WTC11 (cell line): Measurements from ENCODE around the gene KRT6B. TPM values are rescaled to one million over a fixed set of nuclear protein-coding genes. Genes with fewer than 3 reads are reported as not detected.
"Not testable (repeated sequence)": the region's sequence is repeated elsewhere in the genome, so short reads cannot be mapped to it uniquely, and the experiment has no call there.

Source experiments
- ATAC-seq: fragments of 200-7000 bp; cut with Tn5 transposase; 2 replicates; pipeline ENCODE4 v1.10.0; 2021; ENCODE audit warnings: mild to moderate bottlenecking, moderate library complexity
- Bru-seq: library from RNA; stranded (reverse); fragments of 400-500 nt; gene quantifications from one replicate; lab custom pipeline; 2021; lab: Mats Ljungman, UMichigan
- CTCF ChIA-PET: fragments of 300-600 bp; sonication (Branson Sonifier 250); formaldehyde crosslinking; loops from one replicate; lab custom pipeline; 2021; ENCODE audit warnings: antibody characterized with exemption; lab: Charles Lee
- POLR2A ChIA-PET: fragments of 350-600 bp; sonication (Branson Sonifier 250); formaldehyde crosslinking; loops from one replicate; lab custom pipeline; 2021; ENCODE audit warnings: antibody characterized with exemption; lab: Charles Lee
- DNase-seq: peaks from one replicate; pipeline ENCODE4 v3.0.0; 2021; ENCODE audit warnings: low spot score
- H3K27ac Mint-ChIP-seq: 2 replicates; pipeline ENCODE4 v1.8.0; 2021; ENCODE audit warnings: mixed read lengths
- H3K27me3 Mint-ChIP-seq: 2 replicates; pipeline ENCODE4 v1.8.0; 2021; ENCODE audit warnings: low read depth, mild to moderate bottlenecking, moderate library complexity, mixed read lengths
- H3K36me3 Mint-ChIP-seq: 2 replicates; pipeline ENCODE4 v1.8.0; 2021; ENCODE audit warnings: mixed read lengths
- H3K4me1 Mint-ChIP-seq: 2 replicates; pipeline ENCODE4 v1.8.0; 2022; ENCODE audit warnings: mixed read lengths
- H3K4me3 Mint-ChIP-seq: 2 replicates; pipeline ENCODE4 v1.8.0; 2021; ENCODE audit warnings: mild to moderate bottlenecking, moderate library complexity, mixed read lengths
- H3K9me3 Mint-ChIP-seq: 2 replicates; pipeline ENCODE4 v1.8.0; 2021; ENCODE audit warnings: mixed read lengths
- CBFB ChIP-seq: sonication (generic); formaldehyde crosslinking; IDR thresholded peaks from 2 replicates; pipeline ENCODE4 v1.8.1; 2022; ENCODE audit warnings: mild to moderate bottlenecking, low read depth, missing genetic modification reagents
- CREM ChIP-seq: sonication (generic); formaldehyde crosslinking; IDR thresholded peaks from 2 replicates; pipeline ENCODE4 v1.8.1; 2022; ENCODE audit warnings: mild to moderate bottlenecking, missing genetic modification reagents, moderate library complexity
- ERG ChIP-seq: fragments of 250-450 bp; sonication (Bioruptor Pico); IDR thresholded peaks from 2 replicates; pipeline ENCODE4 v1.8.0; 2021; ENCODE audit warnings: mild to moderate bottlenecking
- ESRRA ChIP-seq: sonication (generic); formaldehyde crosslinking; IDR thresholded peaks from 2 replicates; pipeline ENCODE4 v1.8.1; 2022; ENCODE audit warnings: mild to moderate bottlenecking, missing genetic modification reagents, borderline replicate concordance
- FOXP1 ChIP-seq: sonication (generic); formaldehyde crosslinking; IDR thresholded peaks from 2 replicates; pipeline ENCODE4 v1.8.0; 2022; ENCODE audit warnings: missing genetic modification reagents, mild to moderate bottlenecking, moderate library complexity, borderline replicate concordance
- GABPB1 ChIP-seq: sonication (generic); formaldehyde crosslinking; IDR thresholded peaks from 2 replicates; pipeline ENCODE4 v1.8.1; 2023; ENCODE audit warnings: mild to moderate bottlenecking, missing genetic modification reagents
- JUN ChIP-seq: sonication (generic); formaldehyde crosslinking; IDR thresholded peaks from 2 replicates; pipeline ENCODE4 v1.8.0; 2023; ENCODE audit warnings: mild to moderate bottlenecking, missing genetic modification reagents
- NFE2L1 ChIP-seq: sonication (generic); formaldehyde crosslinking; IDR thresholded peaks from 2 replicates; pipeline ENCODE4 v1.8.1; 2023; ENCODE audit warnings: missing genetic modification reagents
- PRRX2 ChIP-seq: fragments of 250-450 bp; sonication (Bioruptor Pico); IDR thresholded peaks from 2 replicates; pipeline ENCODE4 v1.8.0; 2021; ENCODE audit warnings: mild to moderate bottlenecking
- USF2 ChIP-seq: sonication (generic); formaldehyde crosslinking; IDR thresholded peaks from 2 replicates; pipeline ENCODE4 v1.8.1; 2023; ENCODE audit warnings: mild to moderate bottlenecking, missing genetic modification reagents, moderate library complexity
- ZBTB43 ChIP-seq: sonication (generic); formaldehyde crosslinking; IDR thresholded peaks from 2 replicates; pipeline ENCODE4 v1.8.1; 2023; ENCODE audit warnings: mild to moderate bottlenecking, missing genetic modification reagents
- ZNF138 ChIP-seq: sonication (generic); formaldehyde crosslinking; conservative IDR thresholded peaks from 2 replicates; pipeline ENCODE4 v1.8.1; 2022; ENCODE audit warnings: mild to moderate bottlenecking, moderate library complexity, missing genetic modification reagents
- ZNF232 ChIP-seq: sonication (generic); formaldehyde crosslinking; IDR thresholded peaks from 2 replicates; pipeline ENCODE4 v1.8.0; 2022; ENCODE audit warnings: mild to moderate bottlenecking, missing genetic modification reagents
- ZNF317 ChIP-seq: sonication (generic); formaldehyde crosslinking; IDR thresholded peaks from 2 replicates; pipeline ENCODE4 v1.8.1; 2023; ENCODE audit warnings: low read depth, mild to moderate bottlenecking, moderate library complexity, missing genetic modification reagents, borderline replicate concordance
- ZNF423 ChIP-seq: fragments of 250-450 bp; sonication (Bioruptor Pico); IDR thresholded peaks from 2 replicates; pipeline ENCODE4 v2.1.2; 2022; ENCODE audit warnings: mild to moderate bottlenecking, moderate library complexity
- ZNF512 ChIP-seq: sonication (generic); formaldehyde crosslinking; IDR thresholded peaks from 2 replicates; pipeline ENCODE4 v1.8.1; 2022; ENCODE audit warnings: missing genetic modification reagents, borderline replicate concordance
- ZNF532 ChIP-seq: fragments of 250-450 bp; sonication (Bioruptor Pico); IDR thresholded peaks from 2 replicates; pipeline ENCODE4 v1.9.0; 2021; ENCODE audit warnings: mild to moderate bottlenecking, borderline replicate concordance
- long read RNA-seq, 3 experiments: library from RNA in 1 of 3; library from capped mRNA in 1 of 3; library from polyadenylated mRNA in 1 of 3; unstranded in 2 of 3; stranded (forward) in 1 of 3; transcript quantifications; one replicate each; pipeline ENCODE4 v2.0.0, GENCODE V29; 2021
- total RNA-seq: library from RNA; stranded (reverse); gene quantifications from 3 replicates; pipeline ENCODE4 v1.2.3, GENCODE V29; 2021

The KRT6B gene
- total RNA-seq (not detected in 3 replicates), Bru-seq, nascent RNA (not detected)
- long read RNA-seq, experiment 1: 0 reads
- long read RNA-seq, experiment 2: 0 reads
- long read RNA-seq, experiment 3: 0 reads

- TF ChIP-seq ZNF423 (CRISPR knock-in tag): no peak
- no peak for TF ChIP-seq GABPB1
- TF ChIP-seq ZNF138: no peak
- TF ChIP-seq ESRRA (CRISPR knock-in tag): no peak
- no peak for TF ChIP-seq CREM (CRISPR knock-in tag)
- no peak for TF ChIP-seq NFE2L1
- TF ChIP-seq PRRX2: no peak
- TF ChIP-seq USF2: no peak
- no peak for TF ChIP-seq CBFB (CRISPR knock-in tag)
- TF ChIP-seq ERG: no peak
- no peak for TF ChIP-seq JUN (CRISPR knock-in tag)
- TF ChIP-seq ZBTB43 (CRISPR knock-in tag): no peak
- Mint-ChIP-seq H3K27ac (no peak within 1 kb of the TSS), H3K9me3 (peaks cover 22% of the 10 kb centered on the region), H3K36me3 (peaks cover 8% of the 10 kb centered on the region), H3K27me3 (no peaks in the 10 kb centered on the region; the same call in none of the 2 replicates), H3K4me1 (peaks cover 14% of the 10 kb centered on the region), H3K4me3 (no peak within 1 kb of the TSS)
- DNase-seq: no peak
- ChIA-PET CTCF (no interaction called here), POLR2A (no interaction called here)
- ATAC-seq: no peak
These were observed at the start of gene KRT6B for GRCh38 chr12:52452101-52452500. TSS of gene KRT6B (minus strand) at chr12:52452146. CDS start at chr12:52452078, 68 bp downstream.

GRCh38 chr12:52501490-52501889, 49.5 kb upstream of the KRT6B start:
- no peak overlapping the region for H3K27ac Mint-ChIP-seq
- POLR2A ChIA-PET: no interaction called here
- H3K4me1 Mint-ChIP-seq: peaks cover 8% of the 10 kb centered on the region
- CTCF ChIA-PET: interaction anchor here (1.4 kb wide), 1 partner anchor 106 kb away, joined by 3 read pairs; no protein-coding TSS in a partner anchor
- no peak overlapping the region for H3K4me3 Mint-ChIP-seq
- peaks cover 2% of the 10 kb centered on the region; the same call in 1 of the 2 replicates for H3K27me3 Mint-ChIP-seq
- no peak for ATAC-seq
- no peaks in the 10 kb centered on the region for H3K9me3 Mint-ChIP-seq
- TF ChIP-seq ZNF317 (CRISPR knock-in tag): no peak
- no peak for DNase-seq
- no peaks in the 10 kb centered on the region for H3K36me3 Mint-ChIP-seq

GRCh38 chr12:52500574-52500973, 48.6 kb upstream of the KRT6B start:
- DNase-seq, POLR2A ChIA-PET, H3K27me3 Mint-ChIP-seq, H3K27ac Mint-ChIP-seq, ATAC-seq, H3K36me3 Mint-ChIP-seq, H3K9me3 Mint-ChIP-seq, H3K4me3 Mint-ChIP-seq: not testable (repeated sequence)
- CTCF ChIA-PET: interaction anchor here (0.8 to 1.2 kb wide), 3 partner anchors 27 to 370 kb away, joined by 3 to 4 read pairs (median 3); partner anchors contain the start of gene KRT6C
- peaks cover 17% of the 10 kb centered on the region for H3K4me1 Mint-ChIP-seq

GRCh38 chr12:52499806-52500560, 48.0 kb upstream of the KRT6B start:
- H3K36me3 Mint-ChIP-seq: no peaks in the 10 kb centered on the region
- CTCF ChIA-PET: interaction anchor here (0.8 to 1.2 kb wide), 3 partner anchors 26 to 371 kb away, joined by 3 to 4 read pairs (median 3); partner anchors contain the start of gene KRT6C
- no peak overlapping the region for H3K4me3 Mint-ChIP-seq
- H3K9me3 Mint-ChIP-seq: no peaks in the 10 kb centered on the region
- POLR2A ChIA-PET: no interaction called here
- ATAC-seq: no peak
- DNase-seq: no peak
- H3K27ac Mint-ChIP-seq: no peak overlapping the region
- H3K4me1 Mint-ChIP-seq: peaks cover 23% of the 10 kb centered on the region
- H3K27me3 Mint-ChIP-seq: peaks cover 2% of the 10 kb centered on the region; the same call in 1 of the 2 replicates
- no peak for TF ChIP-seq ZNF512 (CRISPR knock-in tag)
- no peak for TF ChIP-seq CBFB (CRISPR knock-in tag)
- TF ChIP-seq FOXP1 (CRISPR knock-in tag): no peak
- TF ChIP-seq ZNF232 (CRISPR knock-in tag): no peak
- no peak for TF ChIP-seq ZNF532
- TF ChIP-seq ZNF423 (CRISPR knock-in tag): no peak
